ENCODE results near the gene EEF1E1. TPM values are rescaled to one million over a fixed set of nuclear protein-coding genes. Genes with fewer than 3 reads are reported as not detected.

Gene EEF1E1
- total and polyA plus RNA-seq, 9 of the 15 experiments (the other 6 are each of a cell fraction or from before 2014, with no cell fraction given), result 135 to 1,355 (median 327) TPM

DNA sequence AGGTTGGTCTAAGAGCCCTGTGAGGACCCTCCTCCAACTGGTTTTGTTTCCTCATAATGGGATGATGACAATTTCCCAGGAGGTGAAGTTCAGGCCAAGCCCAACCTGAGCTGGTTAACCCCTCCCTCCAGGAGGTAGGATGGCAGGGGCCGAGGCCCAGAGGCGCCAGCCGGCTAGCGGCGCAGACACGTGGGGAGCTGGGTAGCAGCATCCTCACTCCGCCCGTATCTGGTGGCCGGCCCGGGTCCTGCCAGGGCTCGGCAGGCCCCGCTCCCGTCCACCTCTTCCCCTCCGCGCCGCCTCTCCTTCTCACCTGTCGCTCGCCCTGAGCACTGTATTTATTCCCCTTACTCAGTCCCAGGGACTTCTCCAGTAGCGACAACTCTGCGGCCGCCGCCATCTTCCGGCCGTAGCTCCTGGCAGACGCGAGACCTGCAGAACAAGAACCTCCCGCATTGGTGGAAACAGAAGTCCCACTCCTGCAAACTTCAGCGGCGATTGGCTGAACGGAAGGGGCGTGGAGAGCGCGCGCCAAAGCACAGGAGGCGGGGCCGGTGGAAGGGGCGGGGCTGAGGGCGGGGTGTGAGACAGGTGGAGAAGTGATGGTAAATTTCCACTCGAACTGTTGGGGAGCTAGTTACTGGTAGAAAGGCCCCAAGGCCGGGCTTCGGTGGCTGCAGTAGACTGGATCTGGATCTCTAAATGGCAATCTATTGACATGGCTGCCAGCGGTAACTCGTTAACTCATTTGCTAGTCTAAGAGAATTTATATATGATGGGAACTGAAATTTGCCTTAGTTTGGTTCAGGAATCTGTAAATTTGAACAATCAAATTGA is at the start of gene EEF1E1 (continued):
- TF ChIP-seq, protein P1, sequence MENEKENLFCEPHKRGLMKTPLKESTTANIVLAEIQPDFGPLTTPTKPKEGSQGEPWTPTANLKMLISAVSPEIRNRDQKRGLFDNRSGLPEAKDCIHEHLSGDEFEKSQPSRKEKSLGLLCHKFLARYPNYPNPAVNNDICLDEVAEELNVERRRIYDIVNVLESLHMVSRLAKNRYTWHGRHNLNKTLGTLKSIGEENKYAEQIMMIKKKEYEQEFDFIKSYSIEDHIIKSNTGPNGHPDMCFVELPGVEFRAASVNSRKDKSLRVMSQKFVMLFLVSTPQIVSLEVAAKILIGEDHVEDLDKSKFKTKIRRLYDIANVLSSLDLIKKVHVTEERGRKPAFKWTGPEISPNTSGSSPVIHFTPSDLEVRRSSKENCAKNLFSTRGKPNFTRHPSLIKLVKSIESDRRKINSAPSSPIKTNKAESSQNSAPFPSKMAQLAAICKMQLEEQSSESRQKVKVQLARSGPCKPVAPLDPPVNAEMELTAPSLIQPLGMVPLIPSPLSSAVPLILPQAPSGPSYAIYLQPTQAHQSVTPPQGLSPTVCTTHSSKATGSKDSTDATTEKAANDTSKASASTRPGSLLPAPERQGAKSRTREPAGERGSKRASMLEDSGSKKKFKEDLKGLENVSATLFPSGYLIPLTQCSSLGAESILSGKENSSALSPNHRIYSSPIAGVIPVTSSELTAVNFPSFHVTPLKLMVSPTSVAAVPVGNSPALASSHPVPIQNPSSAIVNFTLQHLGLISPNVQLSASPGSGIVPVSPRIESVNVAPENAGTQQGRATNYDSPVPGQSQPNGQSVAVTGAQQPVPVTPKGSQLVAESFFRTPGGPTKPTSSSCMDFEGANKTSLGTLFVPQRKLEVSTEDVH (IDR thresholded peaks at IDR 0.05; ENCODE audit: low read depth, partially characterized antibody), result peak; percentile 62
- TF ChIP-seq, protein P2, sequence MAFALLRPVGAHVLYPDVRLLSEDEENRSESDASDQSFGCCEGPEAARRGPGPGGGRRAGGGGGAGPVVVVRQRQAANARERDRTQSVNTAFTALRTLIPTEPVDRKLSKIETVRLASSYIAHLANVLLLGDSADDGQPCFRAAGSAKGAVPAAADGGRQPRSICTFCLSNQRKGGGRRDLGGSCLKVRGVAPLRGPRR (CRISPR knock-in tag; IDR thresholded peaks at IDR 0.05), result no peak
- TF ChIP-seq ZBED1 (IDR thresholded peaks at IDR 0.05) (no peak), RB1 (IDR thresholded peaks at IDR 0.05; ENCODE audit: low read depth) (peak; percentile 62; the same call in 1 of the 2 replicates), ZNF316 (IDR thresholded peaks at IDR 0.05) (no peak; the same call in 1 of the 2 replicates), MAZ (CRISPR knock-in tag; conservative IDR thresholded peaks at IDR 0.05 in 1 of 2, IDR thresholded peaks at IDR 0.05 in 1 of 2) (peak in 1 of 2 experiments; percentile 48; a peak in 3 of 4 replicates), SPI1 (IDR thresholded peaks at IDR 0.05; ENCODE audit: borderline replicate concordance, low read depth, low read length) (no peak), TRIM28 (IDR thresholded peaks at IDR 0.05) (no peak), KAT8 (IDR thresholded peaks at IDR 0.05; ENCODE audit: low read depth) (no peak), ETV6 (IDR thresholded peaks at IDR 0.05; ENCODE audit: borderline replicate concordance in 1 of 2, low read depth in 2 of 2, low read length in 1 of 2) (no peak), ETV6 (CRISPR knock-in tag; IDR thresholded peaks at IDR 0.05; ENCODE audit: borderline replicate concordance) (no peak), DPF2 (IDR thresholded peaks at IDR 0.05) (no peak), NR0B1 (IDR thresholded peaks at IDR 0.05; ENCODE audit: partially characterized antibody) (no peak), TEAD2 (tag; IDR thresholded peaks at IDR 0.05) (no peak), MYNN (IDR thresholded peaks at IDR 0.05) (no peak), MYNN (CRISPR knock-in tag; IDR thresholded peaks at IDR 0.05) (no peak), NCOA2 (IDR thresholded peaks at IDR 0.05; ENCODE audit: partially characterized antibody in 2 of 2) (no peak), RBM17 (IDR thresholded peaks at IDR 0.05; ENCODE audit: borderline replicate concordance, low read depth, low read length) (no peak), PHF21A (IDR thresholded peaks at IDR 0.05; ENCODE audit: borderline replicate concordance, low read depth) (no peak), CHCHD3 (CRISPR knock-in tag; IDR thresholded peaks at IDR 0.05) (no peak), GATAD2A (IDR thresholded peaks at IDR 0.05) (no peak), POU5F1 (IDR thresholded peaks at IDR 0.05; ENCODE audit: borderline replicate concordance, low read depth, low read length, partially characterized antibody) (no peak)
- TF ChIP-seq, protein P3, sequence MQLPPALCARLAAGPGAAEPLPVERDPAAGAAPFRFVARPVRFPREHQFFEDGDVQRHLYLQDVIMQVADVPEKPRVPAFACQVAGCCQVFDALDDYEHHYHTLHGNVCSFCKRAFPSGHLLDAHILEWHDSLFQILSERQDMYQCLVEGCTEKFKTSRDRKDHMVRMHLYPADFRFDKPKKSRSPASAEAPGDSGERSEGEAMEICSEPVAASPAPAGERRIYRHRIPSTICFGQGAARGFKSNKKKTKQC (CRISPR knock-in tag; IDR thresholded peaks at IDR 0.05), result no peak
- TF ChIP-seq, protein P4, sequence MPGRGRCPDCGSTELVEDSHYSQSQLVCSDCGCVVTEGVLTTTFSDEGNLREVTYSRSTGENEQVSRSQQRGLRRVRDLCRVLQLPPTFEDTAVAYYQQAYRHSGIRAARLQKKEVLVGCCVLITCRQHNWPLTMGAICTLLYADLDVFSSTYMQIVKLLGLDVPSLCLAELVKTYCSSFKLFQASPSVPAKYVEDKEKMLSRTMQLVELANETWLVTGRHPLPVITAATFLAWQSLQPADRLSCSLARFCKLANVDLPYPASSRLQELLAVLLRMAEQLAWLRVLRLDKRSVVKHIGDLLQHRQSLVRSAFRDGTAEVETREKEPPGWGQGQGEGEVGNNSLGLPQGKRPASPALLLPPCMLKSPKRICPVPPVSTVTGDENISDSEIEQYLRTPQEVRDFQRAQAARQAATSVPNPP (IDR thresholded peaks at IDR 0.05; ENCODE audit: borderline replicate concordance, insufficient read depth, insufficient read length), result no peak
